Stimulated activated CD8-positive, alpha-beta memory T cell treated with anti-CD3 and anti-CD28 coated beads, Interleukin-15, amount 100 ng/mL, for 48 hours (primary cell): Measurements from ENCODE around the gene TMEM151A.

Experiments used
- DNase-seq, 2 donors: peaks; one replicate each; pipeline ENCODE4 v3.0.0-alpha.2; 2020; ENCODE audit warnings: low read depth in 2 of 2

The TMEM151A gene

DNA sequence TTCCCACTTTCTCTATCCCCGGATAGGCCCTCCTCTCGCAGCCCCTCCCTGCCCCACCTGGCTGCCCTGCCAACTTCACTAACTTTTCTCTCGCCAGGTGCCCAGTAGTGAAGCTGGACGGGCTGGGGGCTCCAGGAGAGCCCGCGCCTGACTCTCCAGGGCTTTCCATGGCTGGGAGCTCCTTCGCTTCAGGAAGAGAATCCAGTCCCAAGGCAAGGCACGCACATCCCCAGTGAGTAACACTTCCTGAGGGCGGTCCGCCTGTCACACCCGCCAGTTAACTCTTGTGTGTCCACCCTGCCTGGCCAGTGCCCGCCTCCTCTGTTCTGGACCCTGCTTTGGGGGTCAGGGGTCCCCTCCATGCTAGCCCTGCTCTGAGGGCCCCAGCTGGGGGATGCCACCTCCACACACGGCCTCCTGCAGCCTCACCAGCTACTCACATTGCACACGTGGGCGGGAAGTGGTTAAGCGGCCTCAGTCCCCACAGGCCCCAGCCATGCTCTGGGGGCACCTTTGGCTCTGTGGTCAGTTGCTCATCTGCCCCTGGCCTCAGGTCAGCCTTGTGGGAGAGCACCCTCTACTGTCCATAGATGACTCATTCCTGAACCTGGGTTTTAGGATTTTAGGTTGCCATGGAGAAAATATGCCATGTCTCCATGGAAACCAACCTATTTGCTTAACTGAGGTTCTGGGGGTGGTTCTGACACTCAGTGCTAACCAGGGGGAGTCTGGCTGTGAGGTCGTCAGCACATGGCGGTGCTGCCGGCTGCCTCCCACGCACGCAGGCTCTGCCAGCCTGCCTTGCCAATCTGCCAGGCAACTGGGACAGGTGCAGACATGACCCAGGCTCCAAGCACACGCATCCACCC, 44.8 kb downstream of the TMEM151A start, which contains the start of gene RIN1:
Gene RIN1, minus strand, starts transcription at position 201 of the 869 bp plus-strand sequence. Its CDS starts 32 bp downstream, at position 169.
- DNase-seq: peak; percentile 79 to 81

DNA sequence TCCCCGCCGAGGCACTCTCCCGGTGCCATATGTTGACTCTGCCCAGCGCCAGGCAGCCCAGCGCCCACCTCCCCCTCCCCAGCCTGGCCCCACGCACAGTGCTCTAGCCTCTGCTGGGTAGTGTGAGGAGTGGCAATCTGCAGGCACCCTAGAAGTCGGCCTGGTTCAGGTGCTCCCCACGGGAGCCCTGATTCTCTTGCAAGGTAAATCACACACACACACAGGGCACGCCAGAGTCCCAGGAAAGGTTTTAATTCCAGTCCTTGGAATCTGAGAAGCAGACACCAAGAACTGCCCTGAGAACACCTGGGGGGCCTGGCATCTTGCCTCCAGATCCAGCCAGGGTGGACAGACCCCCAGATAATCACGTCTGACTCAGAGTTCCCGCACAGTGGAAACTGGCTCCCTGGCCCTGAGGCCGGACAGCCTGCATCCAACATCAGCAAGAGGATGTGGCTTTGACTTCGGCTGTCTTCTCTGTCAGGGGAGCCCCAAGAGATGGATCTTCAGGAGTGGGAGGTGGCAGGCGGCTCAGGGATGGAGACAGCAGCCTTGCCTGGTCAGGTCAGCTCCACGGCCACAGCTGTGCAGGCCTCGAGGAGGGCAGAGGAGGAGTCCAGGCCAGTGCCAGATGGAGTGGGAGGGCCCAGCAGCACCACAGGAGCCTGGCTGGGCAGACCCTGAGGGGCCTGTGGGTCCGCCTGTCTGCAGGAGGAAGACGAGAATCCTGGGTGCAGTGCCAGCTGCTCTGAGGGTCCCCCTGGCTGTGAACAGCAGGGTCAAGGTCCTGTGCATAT, 45.6 kb downstream of the TMEM151A start:
- DNase-seq: no peak

DNA sequence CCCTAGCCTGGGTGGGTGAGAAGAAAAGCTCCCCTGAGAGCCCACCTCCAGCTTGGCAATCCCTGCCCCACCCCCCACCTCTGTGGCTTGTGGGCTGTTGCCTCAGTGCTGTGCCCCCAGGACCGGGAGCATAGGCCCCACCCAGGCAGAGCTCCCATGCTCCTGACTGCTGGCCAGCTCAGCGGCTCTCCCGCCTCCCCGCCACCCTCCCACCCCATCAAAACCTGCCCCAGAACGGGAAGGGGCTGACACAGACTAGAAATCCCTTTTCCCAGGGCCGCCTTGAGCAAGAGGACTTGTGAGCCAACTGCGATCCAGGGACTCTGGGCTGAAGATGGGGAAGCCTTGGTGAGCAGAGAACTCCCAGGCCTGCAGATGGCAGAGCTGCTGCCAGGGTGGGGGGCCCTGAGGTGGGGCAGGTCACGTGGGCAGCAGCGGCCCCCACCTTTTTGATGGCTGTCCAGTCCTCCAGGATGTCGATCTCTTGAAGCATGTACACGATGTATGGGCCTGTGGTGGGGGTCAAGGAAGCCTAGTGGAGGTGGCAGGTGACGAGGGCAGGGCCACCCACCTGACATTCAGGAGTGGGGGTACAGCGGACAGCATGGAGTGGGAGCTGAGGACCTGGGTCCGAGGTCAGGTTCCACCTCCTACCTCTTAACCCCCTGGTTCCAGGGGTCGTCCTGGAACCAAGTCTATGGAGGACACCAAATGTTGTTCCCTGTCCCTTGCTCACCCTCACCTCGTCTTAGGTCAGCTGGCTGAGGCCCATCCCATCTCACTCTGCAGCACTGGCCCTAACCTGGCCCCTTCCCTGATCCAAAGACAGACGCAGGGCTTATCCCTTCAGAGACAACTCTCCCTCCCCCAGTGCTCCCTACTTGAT, 46.8 kb downstream of the TMEM151A start:
- DNase-seq: no peak

DNA sequence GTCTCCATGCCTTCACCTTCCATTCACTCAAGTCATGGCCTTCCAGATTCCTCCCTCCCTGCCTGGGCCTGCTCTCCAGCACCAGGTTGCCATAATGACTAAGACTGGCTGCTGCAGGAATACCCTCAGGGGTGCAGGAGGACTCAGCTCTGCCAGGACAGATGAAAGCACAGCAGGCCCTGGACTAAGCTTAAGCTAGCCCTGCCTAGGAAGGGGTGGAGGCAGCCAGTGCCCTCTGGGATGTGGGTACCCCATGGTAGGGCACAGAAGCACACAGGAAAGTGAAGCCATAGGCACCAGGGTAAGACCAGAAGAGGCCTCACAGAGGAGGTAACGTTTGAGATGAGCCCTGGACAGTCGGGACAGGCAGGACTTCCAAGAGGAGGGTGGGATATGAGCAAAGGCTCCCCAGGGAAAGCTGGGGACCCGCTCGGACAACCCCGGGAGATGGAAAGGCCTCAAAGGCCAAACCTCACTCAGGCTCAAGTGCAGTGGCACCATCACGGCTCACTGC, 47.5 kb downstream of the TMEM151A start:
- no peak for DNase-seq

DNA sequence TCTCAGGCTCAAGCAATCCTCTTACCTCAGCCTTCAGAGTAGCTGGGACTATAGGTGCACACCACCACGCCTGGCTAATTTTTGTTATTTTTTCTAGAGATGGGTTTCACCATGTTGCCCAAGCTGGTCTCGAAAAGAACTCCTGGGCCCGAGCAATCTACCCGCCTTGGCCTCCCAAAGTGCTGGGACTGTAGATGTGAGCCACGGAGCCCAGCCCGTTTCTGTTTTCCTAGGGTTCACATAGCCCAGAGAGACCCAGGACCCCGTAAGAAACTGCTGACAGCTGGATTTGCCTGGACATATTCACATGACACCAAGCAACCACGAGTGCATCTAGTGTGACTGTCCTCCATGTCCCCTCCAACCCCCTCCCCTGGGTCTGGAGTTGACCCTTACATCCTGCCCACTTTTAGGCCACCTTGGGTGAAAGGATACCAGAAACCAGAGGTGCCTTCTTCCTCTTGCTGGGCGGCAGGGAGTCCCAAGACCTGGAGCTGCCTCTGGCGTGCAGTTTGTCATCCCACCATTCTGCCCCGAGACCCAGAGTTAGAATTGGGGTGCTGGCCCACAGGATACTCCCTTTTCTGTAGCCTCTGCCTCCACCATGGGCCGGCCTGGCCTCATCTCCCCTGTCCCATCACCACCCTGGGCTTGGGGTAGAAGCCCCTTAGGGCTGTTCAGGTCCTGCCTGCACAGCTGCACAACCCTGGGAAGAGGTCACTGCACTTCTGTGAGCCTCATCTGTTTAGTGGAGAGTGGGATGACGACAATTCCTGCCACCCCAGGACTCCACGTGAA, 48.2 kb downstream of the TMEM151A start:
- DNase-seq: no peak

DNA sequence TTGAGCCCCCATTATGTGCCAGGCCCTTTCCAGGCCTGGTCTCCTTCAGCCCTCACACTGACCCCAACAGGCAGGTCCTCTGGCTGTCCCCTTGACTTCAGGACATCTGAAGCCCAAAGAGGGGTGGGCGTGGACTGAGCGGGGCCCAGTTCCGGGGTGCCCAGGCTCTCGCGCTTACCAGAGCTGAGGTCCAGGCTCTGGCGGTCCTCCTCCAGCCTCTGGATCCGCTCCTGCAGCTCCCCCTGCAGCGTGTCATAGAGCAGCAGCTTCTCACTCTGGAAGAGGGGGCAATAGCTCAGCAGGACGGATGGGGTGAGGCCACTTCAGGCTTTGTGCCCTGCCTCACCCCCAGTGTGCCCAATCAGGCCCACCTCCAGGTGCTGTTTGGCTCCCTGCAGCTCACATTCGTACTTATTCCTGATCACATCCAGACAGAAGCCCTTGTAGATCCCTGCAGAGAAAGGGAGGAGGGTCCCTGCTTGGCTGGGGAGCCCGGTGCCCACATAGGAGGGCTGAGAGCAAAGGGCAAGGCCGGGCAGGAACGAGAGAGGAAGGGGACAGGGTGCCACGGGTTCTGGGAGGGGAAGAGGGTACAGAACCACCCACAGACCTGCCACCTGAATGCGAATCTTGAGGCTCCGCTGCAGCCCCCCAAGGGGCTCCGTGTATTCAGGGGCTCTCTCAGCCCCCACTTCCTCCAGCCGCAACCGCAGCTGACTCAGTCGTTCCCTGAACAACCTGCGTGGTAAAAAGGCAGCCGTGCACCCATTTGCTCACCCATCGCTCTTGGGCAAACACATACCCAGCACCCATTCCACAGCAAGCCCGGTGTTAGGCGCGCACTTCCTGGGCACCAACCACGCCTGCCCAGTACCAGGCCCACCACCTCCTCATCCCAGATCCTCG, 49.2 kb downstream of the TMEM151A start:
- no peak for DNase-seq

DNA sequence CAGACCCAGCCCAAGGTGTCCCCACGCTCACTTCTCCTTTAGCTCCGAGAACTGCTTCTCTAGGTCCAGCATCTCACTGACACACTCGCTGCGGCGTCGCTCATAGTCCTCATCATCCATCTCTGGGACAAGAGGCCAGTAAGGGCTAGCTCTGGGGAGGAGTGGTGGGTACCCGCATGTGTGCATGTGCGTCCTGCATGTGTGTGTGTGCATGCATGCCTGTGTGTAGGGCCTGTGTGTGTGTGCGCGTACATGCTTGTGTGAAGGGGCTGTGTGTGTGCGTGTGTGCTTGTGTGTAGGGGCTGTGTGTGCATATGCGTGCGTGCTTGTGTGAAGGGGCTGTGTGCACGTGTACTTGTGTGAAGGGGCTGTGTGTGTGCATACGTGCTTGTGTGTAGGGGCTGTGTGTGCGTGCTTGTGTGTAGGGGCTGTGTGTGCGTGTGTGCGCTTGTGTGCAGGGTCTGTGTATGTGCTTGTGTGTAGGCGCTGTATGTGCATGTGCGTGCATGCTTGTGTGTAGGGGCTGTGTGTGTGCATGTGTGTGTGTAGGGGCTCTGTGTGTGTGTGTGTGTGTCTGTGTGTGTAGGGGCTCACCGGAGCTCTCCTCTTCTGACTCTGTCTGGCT, 49.9 kb downstream of the TMEM151A start:
- no peak for DNase-seq

DNA sequence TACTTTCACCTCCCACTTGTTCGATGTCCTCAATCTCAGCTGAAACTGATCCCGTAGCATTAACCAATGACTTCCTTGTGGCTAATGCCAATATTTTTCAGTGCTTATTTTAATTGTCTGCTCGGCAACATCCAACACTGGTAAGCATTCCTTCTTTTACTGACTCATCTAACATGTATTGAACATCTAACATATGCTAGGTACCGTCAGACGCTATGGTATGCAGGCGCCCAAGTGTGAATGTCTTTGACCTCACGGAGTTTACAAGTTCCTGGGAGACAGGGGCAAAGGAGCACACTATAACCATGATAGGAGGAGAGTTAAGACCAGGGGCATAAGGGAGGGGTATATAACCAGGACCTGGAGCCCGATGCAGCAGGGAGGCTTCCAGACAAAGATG, 51.5 kb downstream of the TMEM151A start:
- no peak for DNase-seq

DNA sequence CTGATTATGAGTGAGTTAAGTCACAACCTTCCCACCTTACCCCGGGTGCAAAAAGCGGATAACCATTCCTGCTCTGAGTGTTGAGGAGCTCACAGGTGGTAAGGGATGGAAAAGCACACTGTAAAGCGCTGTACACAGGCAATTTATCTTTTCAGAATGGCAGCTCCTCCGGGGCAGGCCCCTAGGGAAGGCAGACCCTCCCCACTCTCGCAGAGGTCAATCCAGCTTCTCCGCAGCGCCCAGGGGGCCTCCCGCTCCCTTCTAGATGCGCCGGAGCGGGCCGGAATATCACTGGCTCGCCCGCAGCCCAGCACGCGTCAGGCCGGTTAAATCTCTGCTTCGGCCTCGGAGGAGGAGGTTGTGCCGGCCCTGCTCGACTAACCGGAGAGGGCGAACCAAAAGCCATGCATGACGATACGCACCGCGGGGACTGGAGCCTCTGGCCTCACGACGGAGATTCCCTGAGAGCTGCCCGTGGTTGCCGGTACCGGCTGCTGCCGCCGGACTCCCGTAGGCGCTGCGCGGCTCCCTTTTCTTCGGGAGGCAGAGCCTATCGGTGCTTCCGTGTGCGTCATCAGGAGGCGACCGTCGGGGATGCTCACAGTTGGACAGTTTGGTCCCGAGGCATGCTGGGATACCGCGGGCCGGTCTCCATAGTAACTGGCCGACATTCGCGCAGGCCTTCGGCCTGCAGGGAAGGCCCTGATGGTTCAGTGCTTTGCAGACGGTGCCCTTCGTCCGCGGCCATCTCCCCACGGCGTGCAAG, 53.0 kb downstream of the TMEM151A start, which contains the start of gene BRMS1:
Gene BRMS1, minus strand, starts transcription at position 555 of the 766 bp plus-strand sequence. CDS start 2,870 bp downstream, outside the sequence.
- peak; percentile 92 to 94 for DNase-seq

DNA sequence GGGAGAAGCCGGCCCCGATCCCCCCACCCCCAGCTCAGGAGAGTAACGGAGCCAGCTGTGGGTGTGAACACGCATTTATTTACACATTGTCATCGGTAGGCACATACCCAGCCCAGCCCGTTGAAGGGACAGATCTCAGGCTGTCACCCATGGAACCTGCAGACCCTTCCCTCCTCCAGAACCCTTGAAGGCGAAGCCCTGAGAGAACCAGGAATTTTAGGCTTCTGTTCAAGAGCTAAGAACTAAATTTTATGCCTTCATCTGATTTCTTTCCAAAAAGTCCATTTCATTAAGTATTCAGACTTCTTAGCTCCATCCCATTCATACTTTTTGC, 53.6 kb downstream of the TMEM151A start:
- DNase-seq: no peak
